NCI-H2227 treated with DMSO at 0.1 percent for 48 hours (cell line): ENCODE results near the gene EPHB4.
"Not testable (repeated sequence)": the region's sequence is repeated elsewhere in the genome, so short reads cannot be mapped to it uniquely, and the experiment has no call there.

Experiments used
- DNase-seq: peaks from one replicate; lab custom pipeline; 2025; lab: John Stamatoyannopoulos, UW

Gene EPHB4

GRCh38 chr7:100789055-100789454 lies 38.3 kb downstream of the EPHB4 start:
- no peak for DNase-seq

GRCh38 chr7:100786323-100786722 lies 41.0 kb downstream of the EPHB4 start:
- no peak for DNase-seq

GRCh38 chr7:100785878-100786277 lies 41.4 kb downstream of the EPHB4 start:
- no peak for DNase-seq

DNA sequence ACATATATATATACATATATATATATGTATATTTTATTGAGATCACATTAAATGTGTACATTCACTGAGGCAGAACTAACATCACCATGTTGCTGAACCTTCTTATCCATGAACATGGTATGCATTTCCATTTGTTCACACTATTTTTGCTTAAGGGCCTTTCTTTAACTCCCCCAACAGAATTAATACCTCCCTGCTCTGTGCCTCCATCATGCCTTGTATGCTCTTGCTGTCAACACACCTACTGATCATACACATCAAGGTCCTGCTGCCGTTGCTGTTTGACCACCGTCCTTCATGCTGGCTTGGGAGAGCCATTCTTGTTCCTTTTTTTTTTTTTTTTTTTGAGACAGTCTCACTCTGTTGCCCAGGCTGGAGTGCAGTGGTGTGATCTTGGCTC lies 43.5 kb downstream of the EPHB4 start:
- DNase-seq = no peak

DNA sequence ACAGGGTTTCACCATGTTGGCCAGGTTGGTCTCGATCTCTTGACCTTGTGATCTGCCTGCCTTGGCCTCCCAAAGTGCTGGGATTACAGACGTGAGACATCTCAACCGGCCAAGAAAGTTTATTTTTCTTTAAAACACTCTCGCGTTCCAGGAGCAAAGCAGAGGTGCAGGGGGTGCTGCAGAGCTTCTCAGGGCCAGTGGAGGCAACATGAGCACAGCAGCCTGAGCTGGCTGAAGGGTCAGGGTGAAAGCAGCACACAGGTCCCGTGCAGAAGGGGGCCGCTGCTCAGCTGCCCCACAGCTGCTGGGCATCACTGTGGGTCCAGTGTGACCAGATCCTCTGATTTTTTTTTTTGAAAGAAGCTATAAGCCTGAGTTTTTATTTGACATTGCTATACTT lies 46.1 kb downstream of the EPHB4 start:
- no peak for DNase-seq

DNA sequence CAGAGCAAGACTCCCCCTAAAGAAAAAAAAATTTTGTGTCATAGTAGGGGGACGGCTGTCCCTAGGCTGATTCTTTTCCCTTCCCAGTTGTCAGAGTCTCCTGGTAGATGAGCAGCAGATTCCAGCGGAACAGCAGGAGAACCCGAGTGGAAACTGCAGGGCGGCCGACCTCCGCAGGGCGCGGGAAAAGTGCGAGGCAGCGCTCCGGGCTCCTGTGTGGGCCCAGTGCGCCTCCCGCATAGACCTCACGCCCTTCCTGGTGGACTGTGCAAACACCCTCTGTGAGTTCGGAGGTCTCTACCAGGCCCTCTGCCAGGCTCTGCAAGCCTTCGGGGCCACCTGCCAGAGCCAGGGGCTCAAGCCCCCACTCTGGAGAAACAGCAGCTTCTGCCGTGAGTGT lies 48.0 kb downstream of the EPHB4 start:
- no peak for DNase-seq

- no peak for DNase-seq
Measured at GRCh38 chr7:100778061-100778621, 49.2 kb downstream of the EPHB4 start.

GRCh38 chr7:100773491-100773890 lies 53.8 kb downstream of the EPHB4 start:
- no peak for DNase-seq

GRCh38 chr7:100768784-100769183 lies 58.5 kb downstream of the EPHB4 start:
- no peak for DNase-seq

DNA sequence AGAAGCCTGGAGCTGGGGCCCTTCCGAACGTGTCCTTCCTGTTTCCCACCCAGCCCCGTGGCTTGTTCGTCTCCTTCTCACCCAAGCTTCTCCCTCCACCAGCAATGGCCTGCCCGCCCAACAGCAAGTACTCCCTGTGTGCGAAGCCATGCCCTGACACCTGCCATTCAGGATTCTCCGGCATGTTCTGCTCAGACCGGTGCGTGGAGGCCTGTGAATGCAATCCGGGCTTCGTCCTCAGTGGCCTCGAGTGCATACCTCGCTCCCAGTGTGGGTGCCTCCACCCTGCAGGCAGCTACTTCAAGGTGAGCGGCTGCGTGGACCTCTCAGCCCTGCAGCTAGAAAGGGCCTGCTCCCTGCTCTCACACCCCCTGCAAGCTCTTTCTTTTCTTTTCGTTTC lies 62.1 kb downstream of the EPHB4 start:
- DNase-seq = no peak

DNA sequence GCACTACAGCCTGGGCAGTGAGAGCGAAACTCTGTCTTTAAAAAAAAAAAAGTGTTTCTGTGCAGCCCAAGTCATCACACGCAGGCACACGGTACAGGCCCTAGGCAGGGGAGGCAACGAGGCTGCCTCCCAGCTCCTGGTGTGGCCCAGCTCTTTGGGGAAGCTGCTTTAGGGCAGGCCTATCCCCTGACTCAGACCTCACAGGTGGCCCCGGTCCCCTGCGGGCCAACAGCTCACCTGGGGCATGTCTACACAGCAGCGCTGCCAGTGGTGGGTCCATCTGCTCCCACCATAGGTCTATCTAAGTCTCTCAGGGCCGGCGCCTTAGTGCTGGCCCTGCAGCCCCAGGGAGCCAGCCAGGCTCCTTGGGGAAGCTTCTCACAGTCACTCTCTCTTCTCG lies 62.5 kb downstream of the EPHB4 start:
- DNase-seq = no peak

- no peak for DNase-seq
Measured at GRCh38 chr7:100763556-100764140, 63.7 kb downstream of the EPHB4 start.

- DNase-seq = not testable (repeated sequence)
Measured at GRCh38 chr7:100762841-100763240, 64.5 kb downstream of the EPHB4 start.

DNA sequence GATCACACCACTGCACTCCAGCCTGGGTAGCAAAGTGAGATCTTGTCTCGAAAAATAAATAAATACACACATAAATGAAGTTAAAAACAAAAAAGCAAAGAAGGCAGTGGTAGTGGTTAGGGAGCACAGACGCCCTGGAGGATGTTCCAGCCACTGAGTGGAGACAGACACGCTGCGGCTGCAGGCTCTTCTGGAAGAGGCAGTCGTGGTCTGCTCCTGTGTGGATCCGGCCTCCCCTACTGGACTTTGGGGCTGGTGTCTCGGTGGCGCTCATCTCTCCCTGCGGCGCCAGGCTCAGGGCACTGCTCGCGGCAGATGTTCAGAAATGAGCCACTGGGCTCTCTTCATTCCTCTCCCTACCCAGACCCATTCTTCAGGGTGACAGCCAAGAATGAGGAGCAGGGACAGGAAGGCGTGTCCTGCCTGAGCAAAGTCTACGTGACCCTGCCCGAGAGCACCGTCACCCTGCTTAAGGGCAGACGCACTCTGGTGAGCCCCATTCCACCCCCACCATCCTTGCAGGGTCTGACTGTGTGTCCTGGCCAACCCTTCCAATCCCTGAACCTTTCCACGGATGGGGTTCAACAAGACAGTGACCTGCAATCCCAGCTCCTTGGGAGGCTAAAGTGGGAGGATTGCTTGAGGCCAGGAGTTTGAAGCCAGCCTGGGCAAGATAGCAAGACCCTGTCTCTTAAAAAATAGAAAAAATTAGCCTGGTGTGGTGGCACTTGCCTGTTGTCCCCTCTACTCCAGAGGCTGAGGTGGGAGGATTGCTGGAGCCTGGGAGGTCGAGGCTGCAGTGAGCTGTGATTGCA lies 67.8 kb downstream of the EPHB4 start:
- no peak for DNase-seq

- no peak for DNase-seq
Measured at GRCh38 chr7:100753750-100754149, 73.6 kb downstream of the EPHB4 start.

GRCh38 chr7:100752994-100753393 lies 74.3 kb downstream of the EPHB4 start:
- no peak for DNase-seq
